Neural progenitor cell (in vitro differentiated cells): ENCODE data around the gene ATXN1. TPM values are rescaled to one million over a fixed set of nuclear protein-coding genes. Genes with fewer than 3 reads are reported as not detected.

Experiments used
- DNase-seq: peaks from one replicate; pipeline ENCODE4 v3.0.0-alpha.2; 2016; ENCODE audit warnings: low spot score
- H2AFZ ChIP-seq: fragments of 200-600 bp; sonication (generic); replicated peaks from 2 replicates; pipeline ENCODE4 v1.6.1; 2016; ENCODE audit warnings: antibody characterized with exemption
- H3F3A ChIP-seq: fragments of 200-600 bp; sonication (generic); 2 replicates; pipeline ENCODE4 v1.6.1; 2016; ENCODE audit warnings: antibody characterized with exemption, low read depth
- H3K27ac ChIP-seq: fragments of 200-600 bp; sonication (generic); 2 replicates; pipeline ENCODE4 v1.5.1; 2016; ENCODE audit warnings: mild to moderate bottlenecking
- H3K27me3 ChIP-seq: fragments of 200-600 bp; sonication (generic); 2 replicates; pipeline ENCODE4 v1.6.1; 2016; ENCODE audit warnings: mild to moderate bottlenecking, moderate library complexity
- H3K36me3 ChIP-seq: fragments of 200-600 bp; sonication (generic); 2 replicates; pipeline ENCODE4 v1.5.1; 2016
- H3K4me1 ChIP-seq: fragments of 200-600 bp; sonication (generic); 2 replicates; pipeline ENCODE4 v1.6.1; 2016; ENCODE audit warnings: mixed run types
- H3K4me2 ChIP-seq: fragments of 200-600 bp; sonication (generic); 2 replicates; pipeline ENCODE4 v1.6.1; 2016
- H3K4me3 ChIP-seq: fragments of 200-600 bp; sonication (generic); 2 replicates; pipeline ENCODE4 v1.5.1; 2016
- H3K79me2 ChIP-seq: fragments of 200-600 bp; sonication (generic); 2 replicates; pipeline ENCODE4 v1.6.1; 2016; ENCODE audit warnings: low read depth
- H3K9ac ChIP-seq: fragments of 200-600 bp; sonication (generic); 2 replicates; pipeline ENCODE4 v1.6.1; 2016
- H3K9me3 ChIP-seq: fragments of 200-600 bp; sonication (generic); 2 replicates; pipeline ENCODE4 v1.5.1; 2016; ENCODE audit warnings: low read depth
- H4K20me1 ChIP-seq: fragments of 200-600 bp; sonication (generic); 2 replicates; pipeline ENCODE4 v1.6.1; 2016; ENCODE audit warnings: low read depth
- H3K27ac Mint-ChIP-seq: 3 replicates; pipeline ENCODE4 v1.8.0; 2021; ENCODE audit warnings: mixed read lengths
- H3K27me3 Mint-ChIP-seq: 2 replicates; pipeline ENCODE4 v1.8.0; 2022; ENCODE audit warnings: low read depth, mild to moderate bottlenecking, inconsistent platforms, moderate library complexity, mixed read lengths; ENCODE audit not compliant: insufficient read depth
- H3K36me3 Mint-ChIP-seq: 3 replicates; pipeline ENCODE4 v1.8.0; 2021; ENCODE audit warnings: mixed read lengths
- H3K4me1 Mint-ChIP-seq: 3 replicates; pipeline ENCODE4 v1.8.0; 2021; ENCODE audit warnings: mixed read lengths
- H3K4me3 Mint-ChIP-seq: 3 replicates; pipeline ENCODE4 v1.8.0; 2021; ENCODE audit warnings: mild to moderate bottlenecking, moderate library complexity, mixed read lengths
- H3K9me3 Mint-ChIP-seq: 3 replicates; pipeline ENCODE4 v1.8.0; 2020; ENCODE audit warnings: mixed read lengths
- EZH2 ChIP-seq: fragments of 200-600 bp; sonication (generic); IDR thresholded peaks from 2 replicates; pipeline ENCODE4 v1.6.1; 2017; ENCODE audit warnings: antibody characterized with exemption, mild to moderate bottlenecking, moderate library complexity
- EZH2phosphoT487 ChIP-seq: fragments of 200-600 bp; sonication (generic); IDR thresholded peaks from 2 replicates; pipeline ENCODE4 v1.6.1; 2017; ENCODE audit warnings: antibody characterized with exemption
- total RNA-seq: library from RNA; depleted of rRNA; stranded (reverse); fragments of >200 nt; gene quantifications from 2 replicates; pipeline ENCODE4 v1.2.3, GENCODE V29; 2015; ENCODE audit warnings: low replicate concordance
- TF ChIP-seq, protein P1 (sequence below): fragments of 200-600 bp; sonication (generic); IDR thresholded peaks from 2 replicates; pipeline ENCODE4 v1.5.1; 2017; ENCODE audit warnings: antibody characterized with exemption, mild to moderate bottlenecking

ATXN1 gene
- total RNA-seq, 1 donor from 2014 or later: 3.6 TPM

DNA sequence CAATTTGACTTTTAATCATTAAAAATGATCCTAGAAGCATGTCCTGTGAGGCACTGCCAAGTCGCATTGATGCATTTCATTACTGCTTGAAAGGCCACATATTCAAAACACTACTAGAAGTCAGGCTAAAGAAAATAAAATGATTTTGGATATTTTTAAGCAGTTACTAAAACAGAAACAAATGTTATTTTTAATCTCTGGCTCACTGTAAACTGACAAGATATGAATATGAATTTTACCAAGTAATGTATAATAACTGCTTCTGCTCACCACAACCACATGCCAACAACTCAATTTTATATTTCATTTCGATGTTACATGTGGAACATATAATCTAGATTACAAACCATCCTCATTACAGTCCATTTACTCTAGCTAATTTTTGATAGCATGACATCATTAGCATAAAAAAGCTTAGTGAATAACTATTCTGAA lies 90.6 kb downstream of the ATXN1 start:
- Mint-ChIP-seq H3K36me3 (no peaks in the 10 kb centered on the region), H3K27ac (no peak overlapping the region), H3K27me3 (no peaks in the 10 kb centered on the region), H3K9me3 (no peaks in the 10 kb centered on the region), H3K4me3 (no peak overlapping the region), H3K4me1 (no peaks in the 10 kb centered on the region)
- Histone ChIP-seq H3K79me2 (no peaks in the 10 kb centered on the region), H3F3A (no peaks in the 10 kb centered on the region), H3K4me3 (no peak overlapping the region), H2AFZ (no peak overlapping the region), H3K9me3 (no peaks in the 10 kb centered on the region), H3K27me3 (no peaks in the 10 kb centered on the region), H3K4me2 (no peak overlapping the region), H3K4me1 (no peaks in the 10 kb centered on the region), H3K36me3 (no peaks in the 10 kb centered on the region), H3K27ac (no peak overlapping the region), H4K20me1 (no peaks in the 10 kb centered on the region), H3K9ac (no peak overlapping the region)
- DNase-seq: no peak
- TF ChIP-seq EZH2: no peak
- TF ChIP-seq, protein P1, sequence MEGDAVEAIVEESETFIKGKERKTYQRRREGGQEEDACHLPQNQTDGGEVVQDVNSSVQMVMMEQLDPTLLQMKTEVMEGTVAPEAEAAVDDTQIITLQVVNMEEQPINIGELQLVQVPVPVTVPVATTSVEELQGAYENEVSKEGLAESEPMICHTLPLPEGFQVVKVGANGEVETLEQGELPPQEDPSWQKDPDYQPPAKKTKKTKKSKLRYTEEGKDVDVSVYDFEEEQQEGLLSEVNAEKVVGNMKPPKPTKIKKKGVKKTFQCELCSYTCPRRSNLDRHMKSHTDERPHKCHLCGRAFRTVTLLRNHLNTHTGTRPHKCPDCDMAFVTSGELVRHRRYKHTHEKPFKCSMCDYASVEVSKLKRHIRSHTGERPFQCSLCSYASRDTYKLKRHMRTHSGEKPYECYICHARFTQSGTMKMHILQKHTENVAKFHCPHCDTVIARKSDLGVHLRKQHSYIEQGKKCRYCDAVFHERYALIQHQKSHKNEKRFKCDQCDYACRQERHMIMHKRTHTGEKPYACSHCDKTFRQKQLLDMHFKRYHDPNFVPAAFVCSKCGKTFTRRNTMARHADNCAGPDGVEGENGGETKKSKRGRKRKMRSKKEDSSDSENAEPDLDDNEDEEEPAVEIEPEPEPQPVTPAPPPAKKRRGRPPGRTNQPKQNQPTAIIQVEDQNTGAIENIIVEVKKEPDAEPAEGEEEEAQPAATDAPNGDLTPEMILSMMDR: no peak
- TF ChIP-seq EZH2phosphoT487: no peak

DNA sequence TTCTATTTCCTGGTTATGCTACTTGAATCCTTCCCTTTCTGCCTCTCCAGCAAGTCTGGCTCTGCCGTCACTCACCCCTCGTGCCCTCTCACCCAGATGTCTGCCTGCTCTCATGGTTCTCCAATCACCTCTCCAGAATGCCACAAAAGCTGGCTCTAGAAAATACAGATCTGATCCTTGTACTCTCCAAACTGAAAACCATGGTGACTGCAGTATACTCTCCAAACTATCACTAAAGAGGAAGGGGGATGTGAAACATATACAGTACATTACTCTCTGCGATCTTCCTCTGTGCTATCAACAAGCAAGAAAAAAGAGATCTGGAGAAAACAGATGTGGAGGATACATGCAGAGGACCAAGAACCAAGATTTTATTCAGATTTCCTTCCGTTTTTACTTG lies 91.1 kb downstream of the ATXN1 start:
- no peaks in the 10 kb centered on the region for H3K9me3 ChIP-seq
- H3K79me2 ChIP-seq: no peaks in the 10 kb centered on the region
- no peak for TF ChIP-seq EZH2
- TF ChIP-seq, protein P1: no peak
- no peak for TF ChIP-seq EZH2phosphoT487
- no peak overlapping the region for H3K27ac ChIP-seq
- H3K36me3 ChIP-seq: no peaks in the 10 kb centered on the region
- H3K9me3 Mint-ChIP-seq: no peaks in the 10 kb centered on the region
- H3F3A ChIP-seq: no peaks in the 10 kb centered on the region
- H2AFZ ChIP-seq: no peak overlapping the region
- no peak overlapping the region for H3K9ac ChIP-seq
- H3K4me2 ChIP-seq: no peak overlapping the region
- no peak overlapping the region for H3K4me3 Mint-ChIP-seq
- H3K4me1 Mint-ChIP-seq: no peaks in the 10 kb centered on the region
- no peaks in the 10 kb centered on the region for H3K36me3 Mint-ChIP-seq
- no peaks in the 10 kb centered on the region for H3K27me3 ChIP-seq
- no peaks in the 10 kb centered on the region for H4K20me1 ChIP-seq
- no peaks in the 10 kb centered on the region for H3K4me1 ChIP-seq
- H3K27ac Mint-ChIP-seq: no peak overlapping the region
- no peak overlapping the region for H3K4me3 ChIP-seq
- DNase-seq: no peak
- no peaks in the 10 kb centered on the region for H3K27me3 Mint-ChIP-seq

DNA sequence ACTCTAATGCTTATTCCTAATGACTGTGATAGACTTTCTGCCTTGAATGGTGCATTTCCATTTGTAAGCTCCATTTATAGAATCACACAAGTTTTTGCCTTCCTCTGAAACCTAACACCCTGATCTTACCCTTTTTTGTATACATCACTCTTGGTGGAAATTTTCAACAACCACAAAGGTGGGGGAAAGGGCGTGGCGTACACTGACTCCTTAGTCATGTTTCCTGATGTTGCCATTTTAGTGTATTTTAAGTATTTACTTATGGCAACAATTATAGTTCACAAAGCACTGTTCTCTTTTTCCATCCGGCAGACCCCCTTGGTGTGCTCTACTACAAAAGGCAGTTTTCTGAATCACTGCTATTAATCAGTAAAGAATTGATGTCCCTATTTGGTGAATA lies 92.0 kb downstream of the ATXN1 start:
- H3K27me3 Mint-ChIP-seq: no peaks in the 10 kb centered on the region
- H3K4me3 Mint-ChIP-seq: no peak overlapping the region
- Histone ChIP-seq H3K4me3 (no peak overlapping the region), H4K20me1 (no peaks in the 10 kb centered on the region), H3K9ac (no peak overlapping the region), H2AFZ (no peak overlapping the region), H3K9me3 (no peaks in the 10 kb centered on the region), H3K4me2 (no peak overlapping the region), H3F3A (no peaks in the 10 kb centered on the region), H3K36me3 (no peaks in the 10 kb centered on the region), H3K79me2 (no peaks in the 10 kb centered on the region), H3K4me1 (no peaks in the 10 kb centered on the region), H3K27me3 (no peaks in the 10 kb centered on the region), H3K27ac (no peak overlapping the region)
- H3K27ac Mint-ChIP-seq: no peak overlapping the region
- TF ChIP-seq EZH2 (no peak), EZH2phosphoT487 (no peak)
- TF ChIP-seq, protein P1: no peak
- DNase-seq: no peak
- H3K4me1 Mint-ChIP-seq: no peaks in the 10 kb centered on the region
- H3K36me3 Mint-ChIP-seq: no peaks in the 10 kb centered on the region
- H3K9me3 Mint-ChIP-seq: no peaks in the 10 kb centered on the region

DNA sequence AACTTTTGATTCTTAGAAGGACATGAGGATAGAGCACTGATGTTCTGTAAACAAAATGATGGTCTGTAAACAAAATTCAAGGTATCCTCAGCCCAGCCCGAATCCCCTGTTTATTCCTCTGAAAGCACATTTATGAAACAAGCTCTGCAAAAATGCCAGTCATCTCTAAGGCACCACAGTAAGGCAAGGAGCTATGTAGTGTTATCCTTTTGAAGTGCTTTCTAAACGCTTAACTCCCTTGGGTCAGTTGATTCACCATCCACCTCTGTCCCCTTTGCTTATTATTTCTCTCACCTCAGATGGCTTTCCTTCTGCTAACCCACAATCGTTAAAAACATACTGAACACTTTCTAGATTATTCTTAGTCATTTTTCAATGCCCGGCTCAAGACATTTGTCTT lies 93.8 kb downstream of the ATXN1 start:
- Histone ChIP-seq H3K4me3 (no peak overlapping the region), H2AFZ (no peak overlapping the region), H3K4me1 (no peaks in the 10 kb centered on the region), H3F3A (no peaks in the 10 kb centered on the region), H3K79me2 (no peaks in the 10 kb centered on the region), H3K27ac (no peak overlapping the region), H3K9me3 (no peaks in the 10 kb centered on the region), H3K27me3 (no peaks in the 10 kb centered on the region), H3K4me2 (no peak overlapping the region), H3K36me3 (no peaks in the 10 kb centered on the region), H4K20me1 (no peaks in the 10 kb centered on the region), H3K9ac (no peak overlapping the region)
- no peak for DNase-seq
- Mint-ChIP-seq H3K9me3 (no peaks in the 10 kb centered on the region), H3K36me3 (no peaks in the 10 kb centered on the region), H3K4me1 (no peaks in the 10 kb centered on the region), H3K27ac (no peak overlapping the region), H3K4me3 (no peak overlapping the region), H3K27me3 (no peaks in the 10 kb centered on the region)
- TF ChIP-seq, protein P1: no peak
- no peak for TF ChIP-seq EZH2
- no peak for TF ChIP-seq EZH2phosphoT487
